Esophagus muscularis mucosa (tissue), 4 donors: Measurements from ENCODE around the gene THEMIS. TPM values are rescaled to one million over a fixed set of nuclear protein-coding genes. Genes with fewer than 3 reads are reported as not detected.

Experiments
- DNase-seq: peaks from one replicate; pipeline ENCODE4 v3.0.0-alpha.2; 2017; ENCODE audit errors: extremely low spot score
- H3K27ac ChIP-seq, 4 donors: fragments of 200-600 bp; sonication (generic); replicated peaks in 1 of 4; 1 replicate in 3 of 4; 2 replicates in 1 of 4; pipeline ENCODE4 v1.5.1; 2016 to 2019; ENCODE audit warnings: mild to moderate bottlenecking in 1 of 4
- H3K27me3 ChIP-seq, 4 donors: fragments of 200-600 bp; sonication (generic); one replicate each; pipeline versions ENCODE4 v1.5.1 to v1.6.0; 2016 to 2019
- H3K36me3 ChIP-seq, 4 donors: fragments of 200-600 bp; sonication (generic); one replicate each; pipeline ENCODE4 v1.5.1; 2016 to 2019
- H3K4me1 ChIP-seq, 4 donors: fragments of 200-600 bp; sonication (generic); one replicate each; pipeline ENCODE4 v1.5.1; 2016 to 2019
- H3K4me3 ChIP-seq, 4 donors: fragments of 200-600 bp; sonication (generic); 1 replicate in 2 of 4; 2 replicates in 2 of 4; pipeline ENCODE4 v1.5.1; 2016 to 2019; ENCODE audit warnings: mild to moderate bottlenecking in 4 of 4, moderate library complexity in 1 of 4
- H3K9me3 ChIP-seq, 4 donors: fragments of 200-600 bp; sonication (generic); 1 replicate in 3 of 4; 2 replicates in 1 of 4; pipeline ENCODE4 v1.5.1; 2016 to 2019
- CTCF ChIP-seq, 3 experiments: fragments of 200-600 bp in 2 of 3; fragments of 450-650 bp in 1 of 3; sonication (generic) in 2 of 3; IDR thresholded peaks; one replicate each; pipeline ENCODE4 v1.5.1; 2017 to 2019; ENCODE audit warnings: antibody characterized with exemption in 3 of 3, mild to moderate bottlenecking in 2 of 3, moderate library complexity in 1 of 3
- EP300 ChIP-seq: sonication (generic); formaldehyde crosslinking; IDR thresholded peaks from one replicate; pipeline ENCODE4 v1.6.1; 2017; ENCODE audit warnings: antibody characterized with exemption
- POLR2A ChIP-seq: fragments of 450-650 bp; IDR thresholded peaks from one replicate; pipeline ENCODE4 v1.6.1; 2017; ENCODE audit warnings: antibody characterized with exemption, moderate library complexity, mild to moderate bottlenecking, low read depth
- POLR2AphosphoS5 ChIP-seq, 2 donors: sonication (generic); formaldehyde crosslinking; IDR thresholded peaks; one replicate each; pipeline ENCODE4 v1.6.1; 2017; ENCODE audit warnings: antibody characterized with exemption in 2 of 2
- WGBS: methylation state at CpG from one replicate; pipeline ENCODE4 v1.1.5; 2018; 5-methylcytosine and 5-hydroxymethylcytosine counted together
- intact Hi-C: fragments of 100-400 bp; cut with DNase I; formaldehyde crosslinking; loops from one replicate; pipeline ENCODE4 v1.15.1; 2023
- total RNA-seq, 4 donors: library from RNA; depleted of rRNA; stranded (reverse); fragments of >200 nt; gene quantifications; one replicate each; pipeline versions ENCODE4 v1.1.0 to v1.2.1, GENCODE V29; 2016

Gene THEMIS
- total RNA-seq, 4 donors from 2014 or later: 0.23 to 0.99 (median 0.61) TPM

GRCh38 chr6:127821431-127821830 is 79.4 kb downstream of the THEMIS start:
- TF ChIP-seq POLR2AphosphoS5 (IDR thresholded peaks at IDR 0.05) (no peak), CTCF (IDR thresholded peaks at IDR 0.05) (no peak), POLR2A (no peak), EP300 (no peak)
- no peaks in the 10 kb centered on the region for H3K4me1 ChIP-seq
- no peaks in the 10 kb centered on the region for H3K36me3 ChIP-seq
- no peak overlapping the region for H3K27ac ChIP-seq
- H3K9me3 ChIP-seq: no peaks in the 10 kb centered on the region
- H3K27me3 ChIP-seq: no peaks in the 10 kb centered on the region
- no peak for DNase-seq
- H3K4me3 ChIP-seq: no peak overlapping the region
- intact Hi-C loops: no loop called here

- Histone ChIP-seq H3K27ac (no peak overlapping the region), H3K4me1 (no peaks in the 10 kb centered on the region), H3K9me3 (no peaks in the 10 kb centered on the region), H3K36me3 (no peaks in the 10 kb centered on the region), H3K27me3 (no peaks in the 10 kb centered on the region), H3K4me3 (no peak overlapping the region)
- 25% methylated on average over 2 of the region's 2 CpGs for WGBS
- TF ChIP-seq CTCF (IDR thresholded peaks at IDR 0.05) (no peak), POLR2AphosphoS5 (IDR thresholded peaks at IDR 0.05) (no peak), POLR2A (no peak), EP300 (no peak)
- intact Hi-C loops: no loop called here
- no peak for DNase-seq
Observed at GRCh38 chr6:127818149-127818548, 82.7 kb downstream of the THEMIS start.

- no peak for DNase-seq
- intact Hi-C loops: no loop called here
Observed at GRCh38 chr6:127816643-127817042, 84.2 kb downstream of the THEMIS start.

GRCh38 chr6:127813699-127814027 is 87.2 kb downstream of the THEMIS start:
- TF ChIP-seq EP300 (no peak), CTCF (IDR thresholded peaks at IDR 0.05) (no peak), POLR2A (no peak), POLR2AphosphoS5 (IDR thresholded peaks at IDR 0.05) (no peak)
- Histone ChIP-seq H3K36me3 (no peaks in the 10 kb centered on the region), H3K4me1 (no peaks in the 10 kb centered on the region), H3K27ac (no peak overlapping the region), H3K4me3 (no peak overlapping the region), H3K27me3 (no peaks in the 10 kb centered on the region), H3K9me3 (no peaks in the 10 kb centered on the region)
- DNase-seq: no peak
- intact Hi-C loops: no loop called here
- WGBS: 87% methylated on average over 5 of the region's 5 CpGs

More at GRCh38 chr6:127816643-127817042, 84.2 kb downstream of the THEMIS start:
- Histone ChIP-seq H3K27me3 (no peaks in the 10 kb centered on the region), H3K4me3 (no peak overlapping the region), H3K27ac (no peak overlapping the region), H3K36me3 (no peaks in the 10 kb centered on the region), H3K4me1 (no peaks in the 10 kb centered on the region), H3K9me3 (no peaks in the 10 kb centered on the region)
- WGBS: 58% methylated on average over 4 of the region's 4 CpGs
- no peak for TF ChIP-seq CTCF (IDR thresholded peaks at IDR 0.05)
- no peak for TF ChIP-seq EP300
- TF ChIP-seq POLR2AphosphoS5 (IDR thresholded peaks at IDR 0.05): no peak
- no peak for TF ChIP-seq POLR2A

GRCh38 chr6:127812985-127813698 is 87.7 kb downstream of the THEMIS start:
- no peaks in the 10 kb centered on the region for H3K9me3 ChIP-seq
- H3K27ac ChIP-seq: no peak overlapping the region
- no peak overlapping the region for H3K4me3 ChIP-seq
- DNase-seq: no peak
- no peaks in the 10 kb centered on the region for H3K27me3 ChIP-seq
- 88% methylated on average over 16 of the region's 16 CpGs for whole genome bisulfite sequencing
- intact Hi-C loops: no loop called here
- no peak for TF ChIP-seq EP300
- no peak for TF ChIP-seq POLR2A
- TF ChIP-seq POLR2AphosphoS5 (IDR thresholded peaks at IDR 0.05): no peak
- TF ChIP-seq CTCF (IDR thresholded peaks at IDR 0.05): no peak
- no peaks in the 10 kb centered on the region for H3K36me3 ChIP-seq
- H3K4me1 ChIP-seq: no peaks in the 10 kb centered on the region
